GM19193 (cell line): Measurements from ENCODE around the gene FAM180A.

ENCODE experiments used
- POLR2A ChIP-seq: IDR thresholded peaks from 4 replicates; pipeline ENCODE4 v1.6.1; 2011; ENCODE audit not compliant: insufficient read depth, insufficient read length; ENCODE audit errors: extremely low read depth

FAM180A gene

DNA sequence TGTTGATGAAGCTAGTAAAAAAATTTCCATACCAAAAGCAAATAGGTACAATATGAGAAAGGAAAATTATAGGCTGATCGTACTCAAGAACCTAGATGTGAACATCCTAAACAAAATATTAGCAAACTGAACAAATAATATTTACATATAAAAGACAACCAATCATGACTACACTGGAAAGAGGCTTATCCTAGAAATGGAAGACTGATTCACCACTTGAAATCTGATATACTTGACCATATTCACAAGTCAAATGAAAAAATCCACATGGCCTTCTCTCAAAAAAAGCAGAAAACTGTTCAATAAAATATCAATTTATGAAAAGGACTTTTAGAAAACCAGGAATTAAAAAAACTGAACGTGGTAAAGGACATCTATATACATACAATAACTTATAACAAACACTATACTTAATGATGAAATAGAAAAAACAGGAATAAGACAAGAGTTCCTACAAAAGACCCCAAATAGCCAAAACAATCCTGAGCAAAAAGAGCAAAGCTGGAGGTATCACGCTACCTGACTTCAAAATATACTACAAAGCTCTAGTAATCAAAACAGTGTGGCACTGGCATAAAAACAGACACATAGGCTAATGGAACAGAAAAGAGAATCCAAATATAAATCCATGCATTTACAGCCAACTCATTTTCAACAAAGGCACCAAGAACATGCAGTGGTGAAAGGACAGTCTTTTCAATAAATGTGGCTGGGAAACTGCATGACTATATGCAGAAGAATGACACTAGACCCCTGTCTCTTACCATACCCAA is 29.2 kb upstream of the FAM180A start:
- TF ChIP-seq POLR2A, result no peak

DNA sequence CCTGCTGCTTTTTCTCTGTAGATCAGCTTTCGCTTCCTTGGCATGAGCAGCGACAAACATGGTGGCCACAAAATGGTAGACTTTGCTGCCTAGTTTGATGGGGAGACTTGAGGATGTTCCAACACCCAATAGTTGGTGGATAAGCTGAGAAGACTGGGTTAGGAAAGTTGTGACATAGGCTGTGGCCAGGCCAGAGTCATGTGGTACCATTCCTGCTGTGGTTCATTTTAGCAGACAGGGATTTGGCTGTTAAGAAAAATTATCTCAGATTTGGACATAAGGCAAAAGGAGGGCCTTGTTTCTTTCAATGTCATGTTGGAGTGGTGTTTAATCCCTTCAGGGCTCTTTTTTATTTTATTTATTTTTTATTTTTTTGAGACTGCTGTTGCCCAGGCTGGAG is 26.6 kb upstream of the FAM180A start:
- no peak for TF ChIP-seq POLR2A

DNA sequence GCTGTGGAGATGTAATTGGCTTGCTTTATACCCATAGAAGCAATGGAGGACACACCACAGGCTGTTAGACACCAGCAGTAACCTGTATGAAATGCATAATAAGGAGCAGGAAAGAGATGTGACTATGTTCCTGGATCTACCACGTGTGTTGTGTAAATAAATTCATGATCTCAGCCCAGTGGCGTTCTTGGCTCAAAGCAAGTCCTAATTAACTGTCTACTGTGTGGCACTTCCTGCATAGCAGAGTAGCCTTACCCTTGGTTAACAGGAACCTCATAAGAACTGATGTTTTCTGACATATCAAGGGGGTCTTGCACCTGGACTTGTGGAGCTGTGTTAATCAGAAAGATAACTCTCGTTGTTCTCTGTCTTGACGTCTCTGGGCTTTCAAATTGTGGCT is 25.7 kb upstream of the FAM180A start:
- TF ChIP-seq POLR2A, result no peak

DNA sequence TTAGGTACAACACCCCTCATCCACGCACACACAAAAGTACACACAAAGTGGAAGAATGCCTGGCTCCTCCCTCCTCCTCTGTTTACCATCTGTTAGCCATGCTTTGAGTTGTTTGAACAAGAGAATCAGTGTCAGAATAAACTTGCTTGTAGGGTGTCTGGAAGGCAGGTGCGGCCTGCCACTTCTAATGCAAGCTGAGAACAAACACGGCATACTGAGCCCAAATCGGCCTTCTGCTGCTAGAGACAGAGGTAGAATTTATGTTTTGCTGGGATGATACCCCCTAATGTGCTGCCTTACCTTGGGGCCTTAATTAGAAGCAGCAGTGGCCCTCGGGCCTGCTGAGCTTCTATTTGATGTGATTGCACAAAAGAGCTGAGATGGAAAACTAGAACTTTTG is 24.9 kb upstream of the FAM180A start:
- TF ChIP-seq POLR2A, result no peak

DNA sequence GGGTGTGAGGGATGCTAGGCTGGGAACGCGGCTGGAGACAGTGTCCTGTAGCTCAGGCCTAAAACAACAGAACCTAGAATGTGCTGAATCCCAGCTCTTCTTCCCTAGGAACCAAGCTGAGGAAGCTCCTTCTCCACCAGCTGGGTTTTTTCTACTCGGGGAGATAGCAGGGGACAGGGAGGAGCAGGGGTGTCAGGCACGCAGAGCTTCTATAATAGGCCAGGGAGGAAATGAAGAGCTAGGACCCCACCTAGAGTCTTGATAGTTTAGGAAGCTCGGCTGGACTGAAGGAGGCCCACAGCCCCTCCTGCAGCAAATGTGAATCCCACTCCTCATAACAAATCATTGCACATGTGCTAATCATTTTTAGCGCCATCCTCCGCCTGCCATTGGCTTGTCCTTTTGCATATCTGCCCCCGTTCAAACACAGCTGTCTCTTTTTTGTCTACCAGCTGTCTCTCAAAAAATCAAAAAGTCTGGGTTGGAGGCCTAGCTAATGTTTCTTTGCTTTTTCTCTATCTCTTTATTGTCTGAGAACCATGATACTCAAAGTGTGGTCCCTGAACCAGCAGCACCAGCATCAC is 24.1 kb upstream of the FAM180A start:
- no peak for TF ChIP-seq POLR2A

DNA sequence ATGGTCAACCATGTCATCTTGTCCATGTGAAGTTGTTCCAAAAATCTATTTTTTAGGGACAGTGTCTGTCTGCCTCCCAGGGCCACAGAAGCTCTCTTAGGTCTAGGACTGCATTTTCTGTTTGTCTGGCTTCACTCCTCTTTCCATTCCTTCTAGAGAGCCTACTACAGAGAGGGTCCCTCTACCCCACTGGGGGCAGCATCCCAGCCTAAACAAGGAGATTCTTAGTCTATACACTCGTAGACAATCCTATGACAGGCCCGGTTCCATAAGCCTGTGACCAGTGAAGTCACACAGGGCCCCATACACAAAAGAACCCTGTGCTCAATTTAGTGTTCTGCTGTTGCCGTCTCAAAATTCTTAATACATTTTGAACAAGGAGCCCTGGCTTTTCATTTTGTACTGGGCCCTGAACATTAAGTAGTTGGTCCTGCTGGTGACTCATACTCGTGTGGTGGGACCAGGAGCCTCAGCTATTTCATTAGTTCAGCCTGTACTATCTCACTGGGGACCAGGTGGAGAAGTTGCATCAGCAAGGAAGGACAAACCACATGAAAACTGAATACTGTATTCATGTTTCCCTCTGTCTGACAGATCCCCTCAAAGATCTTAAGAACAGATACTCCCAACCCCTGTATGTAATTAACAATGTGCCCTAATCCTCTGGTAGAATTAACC is 23.5 kb upstream of the FAM180A start:
- no peak for TF ChIP-seq POLR2A

DNA sequence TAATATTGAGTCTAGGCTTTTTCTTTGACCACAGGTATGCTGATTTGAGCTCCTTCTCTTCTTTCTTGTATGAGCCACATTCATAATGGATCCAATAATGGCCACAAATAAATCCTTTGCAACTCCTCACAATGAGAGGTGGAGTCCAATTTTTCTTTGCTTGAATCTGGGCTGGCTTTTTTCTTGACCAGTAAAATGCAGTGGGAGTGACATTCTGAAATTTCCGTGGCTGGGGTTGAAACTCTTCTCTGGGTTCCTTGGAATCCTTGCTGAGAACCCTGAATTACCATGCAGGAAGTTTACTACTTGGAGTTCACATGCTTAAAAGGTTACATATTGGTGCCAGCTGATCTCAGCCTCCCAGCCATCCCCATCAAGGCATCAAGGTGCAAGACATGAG is 22.4 kb upstream of the FAM180A start:
- no peak for TF ChIP-seq POLR2A

DNA sequence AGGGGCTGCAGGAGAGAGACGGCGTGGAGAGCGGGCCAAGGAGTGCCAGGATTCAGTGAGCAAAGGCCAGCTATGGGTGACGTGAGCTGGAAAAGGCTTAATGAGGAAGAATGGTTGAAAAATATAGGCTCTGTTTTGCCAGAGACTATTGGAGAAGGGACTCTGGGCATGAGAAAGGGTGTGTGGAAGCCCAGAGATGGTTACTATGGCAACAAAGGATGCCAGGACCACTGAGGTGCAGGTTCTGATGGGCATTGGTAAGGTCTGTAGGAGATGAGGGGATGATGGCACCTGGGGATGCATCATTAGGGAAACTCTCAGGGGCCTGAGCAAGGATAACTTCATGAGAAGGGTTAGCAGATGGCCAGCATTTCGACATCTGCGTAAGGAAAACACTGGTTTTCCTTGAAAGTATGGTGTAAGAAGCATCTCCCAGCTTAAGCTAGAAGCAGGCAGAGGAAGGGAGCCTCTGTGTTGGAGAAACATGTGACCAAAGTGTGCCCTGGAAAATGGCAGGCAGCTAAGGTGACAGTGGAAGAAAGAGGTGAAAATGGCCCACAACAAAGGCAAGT is 21.6 kb upstream of the FAM180A start:
- TF ChIP-seq POLR2A, result no peak

DNA sequence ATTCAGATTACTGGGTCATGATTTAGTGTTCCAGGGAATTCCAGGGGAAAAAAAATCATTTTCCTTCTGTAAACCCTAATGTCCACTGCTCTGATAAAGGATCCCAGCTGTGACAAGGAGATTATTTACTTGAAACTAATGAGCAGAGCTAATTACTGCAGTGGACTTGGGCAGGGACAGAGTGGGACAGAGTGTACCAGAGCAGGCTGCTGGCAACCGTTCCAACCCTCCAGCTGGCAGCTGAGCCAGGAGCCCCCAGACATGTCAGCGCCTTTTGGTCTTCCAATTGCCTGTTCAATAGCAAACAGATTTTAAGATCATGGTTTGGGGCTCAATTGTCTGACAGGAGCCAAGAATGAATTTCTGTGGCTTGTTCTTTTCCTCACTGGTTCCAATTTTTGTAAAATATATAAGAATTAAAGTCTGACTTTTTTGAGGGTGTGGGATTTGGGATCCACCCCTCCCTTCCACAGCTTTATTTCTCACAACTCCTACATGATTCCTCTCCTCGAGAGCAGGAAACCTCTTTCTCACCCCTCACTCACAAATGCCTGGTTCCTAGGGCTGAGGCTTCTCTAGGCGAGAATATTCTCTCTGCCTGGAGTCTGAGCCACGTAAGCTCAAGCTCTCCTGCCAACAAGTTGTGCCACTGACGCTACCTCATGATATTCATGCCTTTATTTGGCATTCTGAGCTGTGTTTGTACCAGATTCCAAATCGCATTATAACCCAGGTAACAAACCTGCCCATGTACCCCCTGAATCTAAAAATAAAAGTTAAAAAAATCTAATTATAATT is 20.6 kb upstream of the FAM180A start:
- no peak for TF ChIP-seq POLR2A

DNA sequence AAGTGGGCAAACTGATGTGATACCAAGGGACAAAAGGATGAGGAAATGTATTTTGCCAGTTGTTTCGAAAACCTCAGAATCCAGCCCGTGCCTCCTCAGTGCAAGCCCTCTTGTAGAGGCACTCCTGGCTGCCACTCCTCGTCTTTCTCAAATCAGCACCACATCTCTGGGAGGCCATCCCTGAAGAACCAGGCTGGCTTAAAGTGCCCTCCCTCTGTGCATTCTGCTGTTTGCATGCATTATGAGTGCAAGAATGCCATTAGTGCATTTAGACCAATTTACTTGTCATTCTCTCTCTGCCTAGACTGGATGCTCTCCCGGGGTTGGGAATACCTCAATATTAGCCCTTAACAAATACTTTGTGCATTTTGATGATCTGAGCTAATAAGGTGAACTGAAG is 19.9 kb upstream of the FAM180A start:
- TF ChIP-seq POLR2A, result no peak

DNA sequence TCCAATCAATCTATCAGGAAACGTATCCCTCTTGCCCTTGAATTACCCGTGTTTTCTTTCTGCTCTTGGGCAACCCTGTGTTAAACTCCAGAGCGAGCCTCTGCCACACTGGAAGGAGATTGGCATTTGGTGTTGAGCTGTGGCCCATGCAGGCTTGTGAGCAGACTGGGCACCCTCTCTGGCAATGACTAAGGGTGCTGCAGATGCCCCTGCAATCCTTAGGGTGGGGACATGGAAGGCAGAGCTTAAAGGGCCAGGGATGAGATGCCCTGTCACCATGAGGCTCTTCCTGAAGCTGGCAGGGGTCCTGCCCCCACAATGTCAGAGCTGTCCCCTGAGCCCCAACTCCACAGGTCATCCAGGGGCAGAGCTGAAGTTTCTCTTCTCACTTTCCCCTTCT is 19.5 kb upstream of the FAM180A start:
- TF ChIP-seq POLR2A, result no peak

DNA sequence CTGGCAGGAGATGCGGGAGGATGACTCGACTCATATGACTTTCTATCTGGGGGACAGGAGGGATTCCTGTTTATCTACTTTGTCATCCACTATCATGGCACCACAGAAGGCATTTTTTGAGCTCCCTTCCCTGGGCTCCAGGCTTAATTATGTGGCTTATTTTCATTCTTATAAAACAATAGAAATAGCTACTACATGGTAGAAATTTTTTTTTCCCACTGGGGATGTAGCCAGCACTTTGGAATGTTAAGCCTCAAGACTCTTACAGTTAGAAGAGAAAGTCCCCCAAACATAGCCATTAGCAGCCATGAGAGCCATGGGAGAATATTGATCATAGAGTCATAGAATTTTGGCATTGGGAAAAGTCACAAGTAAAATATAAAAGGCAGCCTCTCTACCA is 14.6 kb upstream of the FAM180A start:
- no peak for TF ChIP-seq POLR2A

DNA sequence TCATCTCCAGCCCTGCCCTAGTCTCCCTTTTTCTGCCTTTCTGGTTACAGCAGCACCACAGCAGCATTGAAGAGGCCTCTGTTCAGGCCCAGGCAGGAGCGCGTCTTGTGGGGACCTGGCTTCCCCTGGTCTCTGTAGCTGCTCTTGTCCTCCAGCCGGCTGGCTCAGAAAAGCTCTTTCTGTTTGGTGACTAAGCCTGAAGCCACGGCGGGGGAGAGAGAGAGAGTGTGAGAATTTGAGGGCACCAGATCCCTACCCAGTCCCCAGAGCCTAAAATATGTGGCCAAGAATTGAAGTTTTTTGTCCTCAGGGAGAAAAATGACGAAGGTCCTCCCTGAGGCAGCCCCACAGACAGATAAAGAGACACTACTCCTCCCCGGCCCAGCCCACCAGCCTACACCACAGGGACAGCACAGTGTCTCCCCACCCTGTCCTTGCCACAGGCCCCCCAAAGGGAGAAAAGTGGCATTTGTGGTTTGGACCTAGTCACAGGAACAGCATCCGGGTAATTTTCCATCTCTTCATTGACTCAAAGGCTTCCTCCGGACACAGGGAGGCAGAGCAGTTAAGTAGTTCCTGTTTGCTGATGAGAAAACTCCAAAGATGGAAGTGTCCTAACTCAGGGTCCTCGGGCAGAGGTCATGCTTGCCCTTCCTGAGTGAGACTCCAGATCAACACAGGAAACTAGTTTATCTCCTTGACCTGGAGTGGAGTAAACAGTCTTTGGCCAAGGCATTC is 13.3 kb upstream of the FAM180A start:
- no peak for TF ChIP-seq POLR2A

DNA sequence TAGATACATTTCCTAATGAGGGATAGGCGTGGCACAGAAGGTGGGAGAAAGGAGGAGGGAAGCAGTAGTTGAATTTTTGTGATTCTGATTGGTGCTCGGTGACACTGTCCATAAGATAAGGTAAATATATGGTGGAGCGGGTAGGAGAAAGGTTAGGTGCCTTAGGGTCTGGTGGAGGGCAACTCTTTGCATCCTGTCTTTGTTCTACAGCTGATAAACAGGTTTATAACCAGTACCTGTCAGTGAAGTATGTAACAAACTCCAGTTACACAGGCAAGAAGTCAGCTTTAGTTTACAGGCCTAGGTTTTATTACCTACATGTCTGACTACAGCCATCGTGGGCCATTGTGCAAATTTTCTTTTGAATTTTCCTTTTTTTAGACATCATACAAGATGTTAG is 10.9 kb upstream of the FAM180A start:
- TF ChIP-seq POLR2A, result no peak
